Stimulated activated naive B cell treated with anti-CD40 and anti-IgM and Interleukin-4, amounts not matched to agents 10 μg/mL and 1 μg/mL and 100 μg/mL, for 72 hours (primary cell): ENCODE measurements around the gene C1QA.

Experiments used
- ATAC-seq, 2 donors: fragments of 150-1000 bp; cut with Tn5 transposase; replicated peaks; 2 replicates each; pipeline ENCODE4 v1.10.0; 2021; ENCODE audit warnings: moderate library complexity in 1 of 2
- DNase-seq: peaks from one replicate; pipeline ENCODE4 v3.0.0; 2021
- H3K27ac Mint-ChIP-seq: one replicate; pipeline ENCODE4 v1.8.0; 2022; ENCODE audit warnings: mild to moderate bottlenecking, mixed read lengths
- H3K27me3 Mint-ChIP-seq, 2 donors: one replicate each; pipeline ENCODE4 v1.8.0; 2022; ENCODE audit warnings: mixed read lengths in 2 of 2
- H3K36me3 Mint-ChIP-seq, 2 donors: one replicate each; pipeline ENCODE4 v1.8.0; 2022; ENCODE audit warnings: mixed read lengths in 2 of 2, mild to moderate bottlenecking in 1 of 2
- H3K4me1 Mint-ChIP-seq, 2 donors: one replicate each; pipeline ENCODE4 v1.8.0; 2022; ENCODE audit warnings: mixed read lengths in 2 of 2, mild to moderate bottlenecking in 1 of 2
- H3K4me3 Mint-ChIP-seq, 2 donors: one replicate each; pipeline ENCODE4 v1.8.0; 2022; ENCODE audit warnings: mild to moderate bottlenecking in 2 of 2, mixed read lengths in 2 of 2, moderate library complexity in 1 of 2
- H3K9me3 Mint-ChIP-seq, 2 donors: one replicate each; pipeline ENCODE4 v1.8.0; 2022; ENCODE audit warnings: mixed read lengths in 2 of 2, mild to moderate bottlenecking in 1 of 2

The C1QA gene

DNA sequence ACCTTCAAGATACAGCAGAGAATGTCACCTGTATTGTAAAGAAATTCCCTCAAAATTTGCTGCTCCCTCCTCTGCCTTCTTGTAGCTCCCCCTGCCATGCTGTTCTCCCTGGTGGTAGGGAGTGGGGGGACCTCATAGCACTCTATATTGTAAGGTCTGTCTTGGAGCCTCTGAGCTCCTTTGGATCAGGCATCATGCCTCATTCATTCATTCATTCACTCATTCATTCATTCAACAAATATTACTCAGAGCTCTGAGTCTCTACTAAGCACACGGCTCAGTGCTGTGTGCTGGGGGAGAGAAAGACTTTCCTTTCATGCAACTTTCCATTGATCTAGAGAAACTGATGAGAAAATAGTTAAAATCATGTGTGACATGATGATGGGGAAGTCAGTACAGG is 47.1 kb downstream of the C1QA start:
- Mint-ChIP-seq H3K27ac (no peak overlapping the region), H3K27me3 (peaks cover 28 to 36% of the 10 kb centered on the region in 2 donors), H3K4me1 (no peaks in the 10 kb centered on the region), H3K4me3 (no peak overlapping the region), H3K9me3 (no peaks in the 10 kb centered on the region), H3K36me3 (no peaks in the 10 kb centered on the region)
- DNase-seq, result no peak
- ATAC-seq, result no peak

DNA sequence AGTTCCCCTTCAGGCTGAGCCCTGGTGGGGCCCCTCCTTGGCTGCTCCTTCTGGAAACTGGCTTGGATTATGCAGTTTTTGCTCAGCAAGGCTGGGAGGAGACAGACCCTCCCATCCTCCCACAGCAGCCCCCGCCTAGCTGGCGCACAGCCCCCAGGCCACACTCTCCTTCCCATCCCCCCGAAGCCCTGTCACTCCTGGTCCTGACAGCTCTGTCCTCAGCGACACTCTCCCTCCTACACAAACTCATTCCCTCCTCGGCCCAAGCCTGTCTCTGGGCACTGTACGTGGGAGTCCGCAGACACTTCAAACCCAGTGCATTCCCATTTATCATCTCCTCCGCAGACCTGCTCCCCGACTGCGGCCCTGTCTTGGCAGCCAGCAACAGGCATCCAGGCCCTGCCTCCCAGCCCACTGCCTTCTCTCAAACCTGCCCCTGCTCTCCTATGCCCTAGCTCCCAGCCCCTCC is 49.2 kb downstream of the C1QA start:
- no peaks in the 10 kb centered on the region for H3K9me3 Mint-ChIP-seq
- ATAC-seq (no peak), DNase-seq (no peak)
- H3K36me3 Mint-ChIP-seq, result no peaks in the 10 kb centered on the region
- H3K27ac Mint-ChIP-seq, result no peak overlapping the region
- H3K27me3 Mint-ChIP-seq, result peaks cover 33 to 36% of the 10 kb centered on the region in 2 donors
- no peak overlapping the region for H3K4me3 Mint-ChIP-seq
- no peaks in the 10 kb centered on the region for H3K4me1 Mint-ChIP-seq

DNA sequence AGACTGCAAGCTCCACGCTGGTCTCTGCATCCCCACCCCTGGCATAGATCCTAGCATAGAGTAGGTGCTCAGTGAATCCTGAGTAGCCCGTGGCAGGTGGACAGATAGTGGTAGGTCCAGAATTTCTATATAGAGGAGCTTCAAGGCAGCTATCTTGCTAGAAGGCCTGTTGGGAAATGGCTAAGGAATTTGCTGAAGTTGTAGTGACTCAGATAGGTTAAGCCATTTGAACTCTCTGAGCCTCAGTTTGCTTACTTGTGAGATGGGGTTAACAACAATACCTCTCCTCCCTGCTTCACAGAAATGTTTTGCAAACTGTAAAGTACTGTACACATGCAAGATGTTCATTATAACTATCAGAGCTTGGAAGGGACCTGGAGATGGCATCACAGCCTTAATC is 50.8 kb downstream of the C1QA start:
- peaks cover 33 to 36% of the 10 kb centered on the region in 2 donors for H3K27me3 Mint-ChIP-seq
- no peak overlapping the region for H3K4me3 Mint-ChIP-seq
- DNase-seq, result no peak
- H3K27ac Mint-ChIP-seq, result no peak overlapping the region
- no peaks in the 10 kb centered on the region for H3K4me1 Mint-ChIP-seq
- ATAC-seq, result no peak
- no peaks in the 10 kb centered on the region for H3K36me3 Mint-ChIP-seq
- no peaks in the 10 kb centered on the region for H3K9me3 Mint-ChIP-seq

DNA sequence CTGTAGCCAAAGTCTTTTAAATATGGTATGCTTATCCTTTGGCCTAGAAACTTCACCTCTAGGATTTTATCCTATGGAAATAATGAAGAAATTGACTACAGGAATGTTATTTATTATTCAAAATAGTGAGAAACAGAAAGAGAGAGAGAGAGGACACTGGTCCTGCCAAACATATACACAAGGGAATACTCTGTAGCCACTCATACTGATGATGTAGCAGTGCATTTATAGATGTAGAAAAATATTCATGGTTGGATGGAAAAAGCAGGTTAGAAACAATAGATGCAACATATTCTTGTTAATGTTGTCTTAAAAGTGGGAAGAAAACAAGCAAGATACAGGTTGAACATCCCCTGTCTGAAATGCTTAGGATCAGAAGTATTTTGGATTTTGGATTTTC is 52.0 kb downstream of the C1QA start:
- no peak overlapping the region for H3K27ac Mint-ChIP-seq
- H3K27me3 Mint-ChIP-seq, result peaks cover 33 to 47% of the 10 kb centered on the region in 2 donors
- H3K4me1 Mint-ChIP-seq, result no peaks in the 10 kb centered on the region
- no peak overlapping the region for H3K4me3 Mint-ChIP-seq
- no peaks in the 10 kb centered on the region for H3K9me3 Mint-ChIP-seq
- DNase-seq, result no peak
- no peaks in the 10 kb centered on the region for H3K36me3 Mint-ChIP-seq
- ATAC-seq, result no peak
